NCI-H774 (cell line): ENCODE measurements around the gene UBE3B.

ENCODE experiments used
- DNase-seq: peaks from one replicate; lab custom pipeline; 2025; lab: John Stamatoyannopoulos, UW

UBE3B gene

DNA sequence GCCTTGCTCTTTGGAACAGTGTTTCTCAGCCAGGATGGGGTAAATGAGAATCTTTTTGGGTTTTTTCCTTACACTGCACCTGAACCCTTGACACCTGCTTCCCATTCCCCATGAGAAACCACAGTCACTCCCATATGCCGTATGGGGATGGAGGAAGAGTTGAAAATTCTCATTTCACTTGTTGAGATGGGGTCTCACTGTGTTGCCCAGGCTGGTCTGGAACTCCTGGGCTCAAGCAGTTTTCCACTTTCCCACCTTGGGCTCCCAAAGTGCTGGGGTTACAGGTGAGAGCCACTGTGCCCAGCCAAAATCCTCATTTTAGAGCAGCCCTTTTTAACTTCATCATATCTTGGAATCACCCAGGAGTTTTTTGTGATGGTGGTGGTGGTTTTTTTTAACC lies 99.9 kb downstream of the UBE3B start:
- DNase-seq: no peak

DNA sequence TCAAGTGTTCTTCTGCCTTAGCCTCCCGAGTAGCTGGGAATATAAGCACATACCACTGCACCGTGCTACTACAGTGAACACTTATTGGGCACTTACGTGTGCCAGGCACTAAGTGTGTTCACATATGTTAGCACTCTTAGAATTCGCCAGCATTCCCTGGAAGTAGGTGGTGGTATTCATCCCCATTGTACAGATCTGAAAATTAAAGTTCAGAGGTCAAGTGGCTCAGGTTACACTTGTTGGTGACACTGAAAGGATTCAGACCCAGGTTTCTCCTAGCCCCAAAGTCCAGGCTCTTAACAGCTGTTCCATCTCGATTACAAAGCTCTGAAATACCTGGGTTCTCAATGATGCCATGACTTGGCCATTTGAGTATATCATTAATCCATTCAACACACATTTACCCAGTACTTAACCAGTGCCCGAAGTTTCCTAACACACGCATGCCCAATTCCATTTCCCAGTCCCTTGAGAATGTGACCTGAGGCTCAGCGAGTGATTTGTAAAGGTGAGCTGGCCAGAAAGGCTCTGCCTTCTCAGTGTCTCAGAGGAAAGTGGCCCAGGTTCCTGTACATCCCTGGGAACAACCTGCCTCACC lies 101.0 kb downstream of the UBE3B start:
- DNase-seq: no peak

DNA sequence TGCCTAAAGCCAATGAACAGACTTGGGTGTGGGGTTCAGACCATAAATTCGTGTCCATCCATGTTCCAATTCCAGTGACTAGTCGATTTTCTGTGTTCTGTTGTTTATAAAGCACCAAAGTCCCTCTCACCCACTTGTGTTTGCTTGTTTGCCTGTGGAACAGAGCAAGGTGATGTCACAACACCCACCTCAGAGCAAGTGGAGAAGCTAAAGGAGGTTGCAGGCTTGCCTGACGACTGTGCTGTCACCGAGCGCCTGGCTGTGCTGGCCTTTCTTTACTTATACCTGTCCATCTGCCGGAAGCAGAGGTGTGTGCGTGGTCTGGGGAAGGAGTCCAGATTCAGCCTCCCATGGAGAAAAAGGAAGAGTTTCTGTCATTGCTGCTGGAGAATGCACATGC lies 102.2 kb downstream of the UBE3B start:
- no peak for DNase-seq

- DNase-seq: no peak
These were observed 102.8 kb downstream of the UBE3B start for GRCh38 chr12:109580272-109580671.

DNA sequence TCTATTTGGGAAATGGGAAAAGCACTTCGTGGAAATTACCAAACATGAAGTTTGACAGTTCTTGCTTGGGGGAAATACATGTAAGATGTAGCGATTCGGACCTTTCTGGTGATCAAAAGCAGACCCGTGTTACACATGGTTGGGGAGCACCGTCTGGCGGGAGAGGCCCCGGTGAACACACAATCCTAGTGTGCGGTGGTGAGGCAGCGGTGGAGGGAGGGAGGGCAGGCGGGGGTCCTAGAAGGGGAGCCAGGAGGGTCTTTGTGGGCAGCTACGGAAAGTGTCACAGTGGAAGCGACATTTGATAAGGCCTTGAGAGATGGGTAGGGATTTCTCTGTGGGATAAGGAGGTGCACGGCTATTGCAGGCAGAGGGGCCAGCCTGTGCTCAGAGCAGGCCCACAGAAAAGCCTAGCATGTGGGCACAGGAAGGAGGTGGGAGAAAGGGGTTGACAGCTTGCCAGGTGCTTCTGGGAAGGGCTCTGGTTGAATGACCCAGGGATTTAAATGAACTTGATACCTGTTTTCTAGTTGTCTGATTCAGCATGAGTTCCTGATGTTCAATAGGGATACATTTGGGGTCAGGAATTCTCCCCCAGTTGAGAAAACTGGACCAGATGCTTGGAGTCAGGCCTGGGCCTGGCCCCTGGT lies 103.4 kb downstream of the UBE3B start:
- DNase-seq: no peak

GRCh38 chr12:109581334-109581691 lies 103.9 kb downstream of the UBE3B start:
- no peak for DNase-seq

- DNase-seq: no peak
These were observed 104.4 kb downstream of the UBE3B start for GRCh38 chr12:109581856-109582255.

DNA sequence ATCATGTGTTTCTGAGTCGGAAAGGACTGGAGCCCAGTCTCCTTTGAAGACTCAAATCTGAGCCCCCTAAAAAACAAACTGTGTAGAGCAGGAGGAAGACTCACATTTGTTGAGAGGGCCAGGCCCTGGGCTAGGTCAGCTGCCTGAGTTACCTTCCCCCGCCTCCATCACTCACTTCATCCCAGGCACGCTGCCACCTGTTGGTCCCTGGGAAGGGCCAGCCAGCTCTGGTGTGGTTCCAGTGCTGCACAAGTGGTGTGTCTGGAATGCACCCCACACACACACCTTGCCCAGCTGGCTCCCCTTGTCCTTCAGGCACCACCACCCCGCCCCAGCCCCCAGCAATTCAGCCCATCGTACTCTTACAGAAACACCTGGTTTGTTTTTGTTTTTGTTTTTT lies 105.2 kb downstream of the UBE3B start:
- DNase-seq: no peak

GRCh38 chr12:109583733-109584132 lies 106.3 kb downstream of the UBE3B start:
- no peak for DNase-seq
